ENCODE data around the gene NTM.
A peak's percentile ranks its signal among the peaks of the same experiment; 100 is the strongest.

NTM gene

GRCh38 chr11:131626788-131627187 is 256.4 kb downstream of the NTM start:
- Histone ChIP-seq H3K9me3 (ENCODE audit: insufficient read depth, low read depth, low read length) (no peaks in the 10 kb centered on the region), H3K9ac (ENCODE audit: low read depth, low read length, poor library complexity, severe bottlenecking) (peak overlapping the region; percentile 12), H3K9me2 (replicated peaks; ENCODE audit: low read depth, low read length) (no peaks in the 10 kb centered on the region), H2AFZ (ENCODE audit: low read length) (no peak overlapping the region), H3K4me1 (ENCODE audit: insufficient read depth, low read length, poor library complexity, severe bottlenecking) (peaks cover 67% of the 10 kb centered on the region), H3K36me3 (ENCODE audit: insufficient read depth, low read length) (no peaks in the 10 kb centered on the region), H3K4me3 (ENCODE audit: low read length, poor library complexity, severe bottlenecking) (no peak overlapping the region), H3K4me2 (ENCODE audit: low read depth, low read length, poor library complexity, severe bottlenecking) (no peak overlapping the region), H4K20me1 (ENCODE audit: insufficient read depth, low read length, poor library complexity, severe bottlenecking) (no peaks in the 10 kb centered on the region), H3K79me2 (ENCODE audit: insufficient read depth, low read length) (no peaks in the 10 kb centered on the region), H3F3A (ENCODE audit: low read depth) (no peaks in the 10 kb centered on the region), H3K27me3 (ENCODE audit: insufficient read depth, low read length, poor library complexity, severe bottlenecking) (no peaks in the 10 kb centered on the region)
- TF ChIP-seq CTCF (conservative IDR thresholded peaks at IDR 0.05; ENCODE audit: low read length) (no peak), EZH2phosphoT487 (IDR thresholded peaks at IDR 0.05; ENCODE audit: borderline replicate concordance) (no peak)

GRCh38 chr11:131628739-131629138 is 258.3 kb downstream of the NTM start:
- no peak overlapping the region for H3K4me3 ChIP-seq (ENCODE audit: low read length, poor library complexity, severe bottlenecking)
- no peak overlapping the region for H2AFZ ChIP-seq (ENCODE audit: low read length)
- H3K36me3 ChIP-seq (ENCODE audit: insufficient read depth, low read length): no peaks in the 10 kb centered on the region
- H4K20me1 ChIP-seq (ENCODE audit: insufficient read depth, low read length, poor library complexity, severe bottlenecking): no peaks in the 10 kb centered on the region
- no peaks in the 10 kb centered on the region for H3K27me3 ChIP-seq (ENCODE audit: insufficient read depth, low read length, poor library complexity, severe bottlenecking)
- H3K4me2 ChIP-seq (ENCODE audit: low read depth, low read length, poor library complexity, severe bottlenecking): no peak overlapping the region
- H3K79me2 ChIP-seq (ENCODE audit: insufficient read depth, low read length): no peaks in the 10 kb centered on the region
- no peaks in the 10 kb centered on the region for H3K9me3 ChIP-seq (ENCODE audit: insufficient read depth, low read depth, low read length)
- no peaks in the 10 kb centered on the region for H3K9me2 ChIP-seq (replicated peaks; ENCODE audit: low read depth, low read length)
- peaks cover 62% of the 10 kb centered on the region for H3K4me1 ChIP-seq (ENCODE audit: insufficient read depth, low read length, poor library complexity, severe bottlenecking)
- TF ChIP-seq EZH2phosphoT487 (IDR thresholded peaks at IDR 0.05; ENCODE audit: borderline replicate concordance): no peak
- no peak for TF ChIP-seq CTCF (conservative IDR thresholded peaks at IDR 0.05; ENCODE audit: low read length)
- no peak overlapping the region for H3K9ac ChIP-seq (ENCODE audit: low read depth, low read length, poor library complexity, severe bottlenecking)
- H3F3A ChIP-seq (ENCODE audit: low read depth): no peaks in the 10 kb centered on the region

- Histone ChIP-seq H3F3A (ENCODE audit: low read depth) (no peaks in the 10 kb centered on the region), H2AFZ (ENCODE audit: low read length) (no peak overlapping the region), H3K9me3 (ENCODE audit: insufficient read depth, low read depth, low read length) (no peaks in the 10 kb centered on the region), H3K9me2 (replicated peaks; ENCODE audit: low read depth, low read length) (no peaks in the 10 kb centered on the region), H3K4me3 (ENCODE audit: low read length, poor library complexity, severe bottlenecking) (no peak overlapping the region), H3K4me1 (ENCODE audit: insufficient read depth, low read length, poor library complexity, severe bottlenecking) (peaks cover 61% of the 10 kb centered on the region), H3K36me3 (ENCODE audit: insufficient read depth, low read length) (no peaks in the 10 kb centered on the region), H4K20me1 (ENCODE audit: insufficient read depth, low read length, poor library complexity, severe bottlenecking) (no peaks in the 10 kb centered on the region), H3K9ac (ENCODE audit: low read depth, low read length, poor library complexity, severe bottlenecking) (no peak overlapping the region), H3K27me3 (ENCODE audit: insufficient read depth, low read length, poor library complexity, severe bottlenecking) (no peaks in the 10 kb centered on the region), H3K79me2 (ENCODE audit: insufficient read depth, low read length) (no peaks in the 10 kb centered on the region), H3K4me2 (ENCODE audit: low read depth, low read length, poor library complexity, severe bottlenecking) (no peak overlapping the region)
- TF ChIP-seq CTCF (conservative IDR thresholded peaks at IDR 0.05; ENCODE audit: low read length) (no peak), EZH2phosphoT487 (IDR thresholded peaks at IDR 0.05; ENCODE audit: borderline replicate concordance) (no peak)
Observed at GRCh38 chr11:131629925-131630540, 259.6 kb downstream of the NTM start.

Measured in Loucy (cell line).